HFFc6 (cell line): ENCODE data around the gene TEKT3. TPM values are rescaled to one million over a fixed set of nuclear protein-coding genes. Genes with fewer than 3 reads are reported as not detected.

ENCODE experiments used
- DNase-seq: peaks from one replicate; pipeline ENCODE4 v3.0.0-alpha.2; 2018
- H3K27ac Mint-ChIP-seq: 2 replicates; pipeline ENCODE4 v1.8.0; 2020; ENCODE audit warnings: mild to moderate bottlenecking, mixed read lengths
- H3K27me3 Mint-ChIP-seq: 2 replicates; pipeline ENCODE4 v1.8.0; 2021; ENCODE audit warnings: mild to moderate bottlenecking, moderate library complexity, mixed read lengths; ENCODE audit not compliant: insufficient read depth
- H3K36me3 Mint-ChIP-seq: 2 replicates; pipeline ENCODE4 v1.8.0; 2021; ENCODE audit warnings: low read depth, mixed read lengths
- H3K4me1 Mint-ChIP-seq: 2 replicates; pipeline ENCODE4 v1.8.0; 2020; ENCODE audit warnings: low read depth, mixed read lengths
- H3K4me3 Mint-ChIP-seq: 2 replicates; pipeline ENCODE4 v1.8.0; 2020; ENCODE audit warnings: mild to moderate bottlenecking, moderate library complexity, mixed read lengths
- H3K9me3 Mint-ChIP-seq: 2 replicates; pipeline ENCODE4 v1.8.0; 2020; ENCODE audit warnings: mild to moderate bottlenecking, mixed read lengths
- CTCF ChIP-seq: fragments of 200-600 bp; sonication (generic); IDR thresholded peaks from 2 replicates; pipeline ENCODE4 v1.5.0; 2021; ENCODE audit warnings: antibody characterized with exemption, mild to moderate bottlenecking
- total RNA-seq, 6 experiments: library from RNA; stranded (reverse); fragmentation: NEBNext Ultra II Directional; extraction: Animal tissue kit (Norgen Biotek cat#: 25700); gene quantifications; 2 replicates in 1 of 6; 3 replicates in 5 of 6; pipeline ENCODE4 v1.2.3, GENCODE V29; 2021

TEKT3 gene
- total RNA-seq, 6 experiments from 2014 or later, result not detected

GRCh38 chr17:15363702-15364101, 22.3 kb upstream of the TEKT3 start:
- Mint-ChIP-seq H3K4me3 (no peak overlapping the region), H3K27ac (no peak overlapping the region)
- no peak for TF ChIP-seq CTCF

DNA sequence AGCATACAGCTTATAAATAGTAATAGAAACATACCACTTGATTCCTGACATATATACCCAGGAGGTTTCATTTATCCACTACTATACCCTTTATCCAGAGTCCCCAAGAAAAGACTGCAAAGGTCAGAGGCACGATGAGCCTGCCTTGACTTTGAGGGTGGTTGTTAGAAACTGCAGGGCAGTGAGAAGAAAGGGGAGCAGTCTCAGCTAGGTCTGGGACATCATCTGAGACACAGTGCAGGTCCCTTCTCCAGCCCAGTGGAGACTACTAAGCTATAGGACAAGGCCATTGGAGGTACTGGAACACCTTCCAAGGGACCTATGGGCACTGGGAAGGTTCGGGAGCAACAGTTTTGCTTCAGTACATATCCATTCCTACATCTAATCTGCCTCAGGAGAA, 20.2 kb upstream of the TEKT3 start:
- peaks cover 7% of the 10 kb centered on the region; the same call in 1 of the 2 replicates for H3K4me1 Mint-ChIP-seq
- no peak for TF ChIP-seq CTCF
- H3K4me3 Mint-ChIP-seq, result no peak overlapping the region
- peaks cover 14% of the 10 kb centered on the region for H3K27me3 Mint-ChIP-seq
- DNase-seq, result no peak
- no peak overlapping the region for H3K27ac Mint-ChIP-seq
- no peaks in the 10 kb centered on the region for H3K36me3 Mint-ChIP-seq
- H3K9me3 Mint-ChIP-seq, result no peaks in the 10 kb centered on the region

More at GRCh38 chr17:15363702-15364101, 22.3 kb upstream of the TEKT3 start:
- H3K27me3 Mint-ChIP-seq, result peaks cover 11% of the 10 kb centered on the region
- peaks cover 7% of the 10 kb centered on the region; the same call in 1 of the 2 replicates for H3K4me1 Mint-ChIP-seq
- no peaks in the 10 kb centered on the region for H3K36me3 Mint-ChIP-seq
- H3K9me3 Mint-ChIP-seq, result no peaks in the 10 kb centered on the region
- no peak for DNase-seq

DNA sequence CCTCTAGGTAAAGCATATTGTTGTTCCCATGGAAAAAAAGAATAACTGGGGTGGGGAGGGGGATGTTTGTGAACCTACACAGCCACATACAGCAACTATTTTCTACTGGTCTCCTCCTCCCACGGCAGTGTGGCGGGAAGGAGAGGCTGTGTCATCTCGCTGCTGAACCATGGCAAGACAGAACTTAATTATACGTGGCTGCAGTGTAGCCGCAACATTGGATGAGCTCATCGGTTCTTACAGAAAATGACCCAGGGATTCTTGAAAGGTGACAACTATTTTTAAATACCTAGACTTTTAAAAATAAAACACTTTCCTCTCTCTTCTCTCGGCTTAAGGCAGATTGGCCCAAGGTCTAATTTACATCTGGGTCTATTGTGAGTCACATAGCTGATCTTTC, 19.8 kb upstream of the TEKT3 start:
- no peak for TF ChIP-seq CTCF
- H3K9me3 Mint-ChIP-seq, result no peaks in the 10 kb centered on the region
- no peak for DNase-seq
- H3K27me3 Mint-ChIP-seq, result peaks cover 14% of the 10 kb centered on the region
- H3K4me3 Mint-ChIP-seq, result no peak overlapping the region
- H3K4me1 Mint-ChIP-seq, result peaks cover 7% of the 10 kb centered on the region; the same call in 1 of the 2 replicates
- no peaks in the 10 kb centered on the region for H3K36me3 Mint-ChIP-seq
- no peak overlapping the region for H3K27ac Mint-ChIP-seq

- no peak for TF ChIP-seq CTCF
- H3K27ac Mint-ChIP-seq, result no peak overlapping the region
- no peaks in the 10 kb centered on the region for H3K9me3 Mint-ChIP-seq
- DNase-seq, result no peak
- H3K4me3 Mint-ChIP-seq, result no peak overlapping the region
- H3K36me3 Mint-ChIP-seq, result 0 out of 2 replicates have a peak, but pooled peaks cover 4% of the 10 kb centered on the region
- H3K27me3 Mint-ChIP-seq, result peaks cover 17% of the 10 kb centered on the region
- peaks cover 10% of the 10 kb centered on the region for H3K4me1 Mint-ChIP-seq
Observed at GRCh38 chr17:15354256-15354655, 12.9 kb upstream of the TEKT3 start.

GRCh38 chr17:15351925-15352324, 10.5 kb upstream of the TEKT3 start:
- peak; percentile 55 for DNase-seq
- Mint-ChIP-seq H3K36me3 (0 out of 2 replicates have a peak, but pooled peaks cover 4% of the 10 kb centered on the region), H3K9me3 (no peaks in the 10 kb centered on the region), H3K4me3 (no peak overlapping the region), H3K27ac (no peak overlapping the region), H3K27me3 (peaks cover 8% of the 10 kb centered on the region), H3K4me1 (peaks cover 19% of the 10 kb centered on the region)
- TF ChIP-seq CTCF, result no peak

- DNase-seq, result no peak
- H3K36me3 Mint-ChIP-seq, result 0 out of 2 replicates have a peak, but pooled peaks cover 4% of the 10 kb centered on the region
Observed at GRCh38 chr17:15351478-15351840, 10.1 kb upstream of the TEKT3 start.

More at GRCh38 chr17:15351478-15351840, 10.1 kb upstream of the TEKT3 start:
- no peak for TF ChIP-seq CTCF
- Mint-ChIP-seq H3K4me3 (no peak overlapping the region), H3K9me3 (no peaks in the 10 kb centered on the region), H3K27ac (no peak overlapping the region), H3K27me3 (peaks cover 5% of the 10 kb centered on the region), H3K4me1 (peaks cover 19% of the 10 kb centered on the region)
